Panc1 (cell line): ENCODE measurements around the gene TMEM167A.

Source experiments
- CTCF ChIP-seq: fragments of 450-650 bp; IDR thresholded peaks from 2 replicates; pipeline ENCODE4 v1.5.1; 2017; ENCODE audit warnings: mild to moderate bottlenecking
- POLR2AphosphoS5 ChIP-seq: IDR thresholded peaks from 2 replicates; pipeline ENCODE4 v1.6.1; 2012; ENCODE audit warnings: mild to moderate bottlenecking, low read depth, low read length, moderate library complexity
- REST ChIP-seq, 2 experiments: IDR thresholded peaks; 2 replicates each; pipeline ENCODE4 v1.6.1; 2011 to 2012; ENCODE audit warnings: low read depth in 2 of 2, control low read depth in 1 of 2, low read length in 1 of 2, mild to moderate bottlenecking in 1 of 2, moderate library complexity in 1 of 2; ENCODE audit not compliant: insufficient read depth in 1 of 2

GRCh38 chr5:83048277-83048676 lies 28.9 kb downstream of the TMEM167A start:
- TF ChIP-seq CTCF (no peak), POLR2AphosphoS5 (no peak), REST (IDR thresholded peaks at IDR 0.05; ENCODE audit: insufficient read depth in 1 of 2, low read depth in 2 of 2, low read length in 1 of 2) (no peak)
